CD8-positive, alpha-beta memory T cell (primary cell): ENCODE results near the gene CD3G. TPM values are rescaled to one million over a fixed set of nuclear protein-coding genes. Genes with fewer than 3 reads are reported as not detected.

Source experiments
- CTCF ChIA-PET: fragments of 350-600 bp; sonication (Branson Sonifier 250); formaldehyde crosslinking; loops from one replicate; lab custom pipeline; 2021; ENCODE audit warnings: antibody characterized with exemption; lab: Charles Lee
- POLR2A ChIA-PET: fragments of 350-600 bp; sonication (Branson Sonifier 250); formaldehyde crosslinking; loops from one replicate; lab custom pipeline; 2021; ENCODE audit warnings: antibody characterized with exemption; lab: Charles Lee
- DNase-seq, 5 donors: peaks; one replicate each; pipeline versions ENCODE4 v3.0.0 to v3.0.0-alpha.2; 2020 to 2022; ENCODE audit warnings: mixed read lengths in 1 of 5
- H3K27ac ChIP-seq: one replicate; pipeline ENCODE4 v1.7.0; 2013; ENCODE audit warnings: low read depth, mild to moderate bottlenecking, low read length, moderate library complexity
- H3K27me3 ChIP-seq: 2 replicates; pipeline ENCODE4 v1.7.0; 2013; ENCODE audit warnings: low read length, mild to moderate bottlenecking; ENCODE audit not compliant: insufficient read depth, poor library complexity, severe bottlenecking
- H3K36me3 ChIP-seq: 2 replicates; pipeline ENCODE4 v1.7.0; 2013; ENCODE audit warnings: mild to moderate bottlenecking, low read length, moderate library complexity; ENCODE audit not compliant: insufficient read depth
- H3K4me1 ChIP-seq: 2 replicates; pipeline ENCODE4 v1.7.0; 2013; ENCODE audit warnings: mild to moderate bottlenecking, low read length, moderate library complexity; ENCODE audit not compliant: insufficient read depth
- H3K4me3 ChIP-seq: 2 replicates; pipeline ENCODE4 v1.7.0; 2013; ENCODE audit warnings: mild to moderate bottlenecking, low read length
- H3K9me3 ChIP-seq: 2 replicates; pipeline ENCODE4 v1.7.0; 2013; ENCODE audit warnings: mild to moderate bottlenecking, low read length
- H3K27ac Mint-ChIP-seq, 8 donors: one replicate each; pipeline ENCODE4 v1.8.0; 2020 to 2021; ENCODE audit warnings: mixed read lengths in 8 of 8, mild to moderate bottlenecking in 6 of 8, inconsistent platforms in 3 of 8, moderate library complexity in 3 of 8
- H3K27me3 Mint-ChIP-seq, 2 donors: one replicate each; pipeline ENCODE4 v1.8.0; 2020 to 2021; ENCODE audit warnings: mixed read lengths in 2 of 2, mild to moderate bottlenecking in 1 of 2, moderate library complexity in 1 of 2
- H3K36me3 Mint-ChIP-seq, 3 donors: one replicate each; pipeline ENCODE4 v1.8.0; 2020 to 2021; ENCODE audit warnings: mixed read lengths in 3 of 3, inconsistent platforms in 1 of 3, mild to moderate bottlenecking in 1 of 3
- H3K4me1 Mint-ChIP-seq, 3 donors: one replicate each; pipeline ENCODE4 v1.8.0; 2020 to 2021; ENCODE audit warnings: mixed read lengths in 3 of 3, inconsistent platforms in 1 of 3, mild to moderate bottlenecking in 1 of 3
- H3K4me3 Mint-ChIP-seq, 7 donors: one replicate each; pipeline ENCODE4 v1.8.0; 2020 to 2021; ENCODE audit warnings: mixed read lengths in 7 of 7, mild to moderate bottlenecking in 6 of 7, moderate library complexity in 4 of 7, inconsistent platforms in 2 of 7
- H3K9me3 Mint-ChIP-seq, 5 donors: one replicate each; pipeline ENCODE4 v1.8.0; 2020 to 2022; ENCODE audit warnings: mixed read lengths in 5 of 5, mild to moderate bottlenecking in 3 of 5, moderate library complexity in 2 of 5, inconsistent platforms in 1 of 5
- polyA plus RNA-seq: library from polyadenylated mRNA; unstranded; fragments of 300-500 nt; fragmentation: Illumina TruSeq; gene quantifications from one replicate; pipeline ENCODE4 v1.2.3, GENCODE V29; 2021
- total RNA-seq, 2 experiments: library from RNA; stranded (reverse); gene quantifications; one replicate each; pipeline ENCODE4 v1.2.3, GENCODE V29; 2021

The CD3G gene
- total and polyA plus RNA-seq, 3 experiments from 2014 or later: 167 to 414 (median 170) TPM

DNA sequence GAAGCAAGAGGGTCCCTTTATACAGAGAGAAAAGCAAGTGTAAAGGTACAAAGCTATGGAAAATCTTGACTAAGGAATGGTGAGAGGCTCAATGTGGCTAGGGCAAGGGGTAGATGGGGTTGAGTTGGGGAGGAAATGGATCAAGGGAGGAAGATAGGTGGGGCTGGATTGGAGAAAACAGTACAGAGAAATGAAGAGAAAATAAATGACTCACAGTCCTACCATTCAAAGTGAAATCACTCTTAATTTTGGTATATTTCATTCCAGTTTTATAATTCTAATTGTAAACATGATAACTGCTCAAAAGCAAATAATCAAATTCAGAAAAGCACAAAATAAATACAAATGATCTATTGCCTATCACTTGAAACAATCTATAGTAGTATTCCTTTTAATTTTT, 31.8 kb downstream of the CD3G start:
- no peaks in the 10 kb centered on the region for H3K9me3 ChIP-seq
- peaks cover 14 to 95% (median 39%) of the 10 kb centered on the region in 3 donors for H3K36me3 Mint-ChIP-seq

DNA sequence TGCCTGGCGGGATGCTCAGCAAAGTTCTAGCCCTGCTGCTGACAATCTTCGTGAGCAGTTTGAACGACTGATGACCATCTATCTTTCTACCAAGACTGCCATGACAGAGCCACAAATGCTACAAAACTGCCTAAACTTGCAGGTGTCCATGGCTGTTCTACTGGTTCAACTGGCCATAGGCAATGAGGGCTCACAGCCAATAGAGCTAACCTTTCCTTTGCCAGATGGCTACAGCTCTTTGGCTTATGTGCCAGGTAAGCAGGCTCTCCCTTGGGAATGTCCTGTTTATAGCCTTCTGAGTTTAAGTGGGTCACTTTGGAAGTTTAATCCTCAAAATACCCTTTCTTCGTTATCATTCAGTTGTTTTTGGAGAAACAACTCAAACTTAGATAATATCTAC, 35.4 kb downstream of the CD3G start:
- POLR2A ChIA-PET: no interaction called here
- H3K4me3 ChIP-seq: no peak overlapping the region
- H3K27me3 ChIP-seq: no peaks in the 10 kb centered on the region
- Mint-ChIP-seq H3K27me3 (no peaks in the 10 kb centered on the region), H3K4me3 (no peak overlapping the region), H3K9me3 (no peaks in the 10 kb centered on the region), H3K27ac (peak overlapping the region in 1 of 8 donors; percentile 27), H3K4me1 (no peaks in the 10 kb centered on the region), H3K36me3 (peaks cover 0 to 95% (median 37%) of the 10 kb centered on the region in 3 donors)
- no peak overlapping the region for H3K27ac ChIP-seq
- H3K4me1 ChIP-seq: no peaks in the 10 kb centered on the region
- no peak for DNase-seq
- H3K36me3 ChIP-seq: peaks cover 60% of the 10 kb centered on the region
- no peaks in the 10 kb centered on the region for H3K9me3 ChIP-seq
- CTCF ChIA-PET: interaction anchor here (1.1 to 1.5 kb wide), 2 partner anchors 12 to 112 kb away, joined by 3 to 4 read pairs; no protein-coding TSS in a partner anchor

More for the DNA sequence above, 31.8 kb downstream of the CD3G start:
- Histone ChIP-seq H3K4me1 (no peaks in the 10 kb centered on the region), H3K4me3 (no peak overlapping the region), H3K27ac (no peak overlapping the region), H3K36me3 (peaks cover 56% of the 10 kb centered on the region), H3K27me3 (no peaks in the 10 kb centered on the region)
- no peaks in the 10 kb centered on the region for H3K27me3 Mint-ChIP-seq
- no peaks in the 10 kb centered on the region for H3K9me3 Mint-ChIP-seq
- peak overlapping the region in 4 of 8 donors; percentile 25 to 92 (median 69) for H3K27ac Mint-ChIP-seq
- no peak overlapping the region for H3K4me3 Mint-ChIP-seq
- no peaks in the 10 kb centered on the region for H3K4me1 Mint-ChIP-seq
- ChIA-PET CTCF (interaction anchor here (2.2 kb wide), 1 partner anchor 11 kb away, joined by 5 read pairs; no protein-coding TSS in a partner anchor), POLR2A (no interaction called here)
- DNase-seq: no peak

- Mint-ChIP-seq H3K9me3 (no peaks in the 10 kb centered on the region), H3K27me3 (no peaks in the 10 kb centered on the region), H3K4me3 (no peak overlapping the region), H3K4me1 (no peaks in the 10 kb centered on the region), H3K27ac (peak overlapping the region in 1 of 8 donors; percentile 36), H3K36me3 (peaks cover 5 to 95% (median 39%) of the 10 kb centered on the region in 3 donors)
- H3K4me1 ChIP-seq: no peaks in the 10 kb centered on the region
- ChIA-PET POLR2A (no interaction called here), CTCF (interaction anchor here (1.1 kb wide), 1 partner anchor 13 kb away, joined by 3 read pairs; no protein-coding TSS in a partner anchor)
- peaks cover 70% of the 10 kb centered on the region for H3K36me3 ChIP-seq
- no peak overlapping the region for H3K27ac ChIP-seq
- no peak for DNase-seq
- H3K27me3 ChIP-seq: no peaks in the 10 kb centered on the region
- no peaks in the 10 kb centered on the region for H3K9me3 ChIP-seq
- no peak overlapping the region for H3K4me3 ChIP-seq
These were observed 36.4 kb downstream of the CD3G start for GRCh38 chr11:118380571-118380970.

DNA sequence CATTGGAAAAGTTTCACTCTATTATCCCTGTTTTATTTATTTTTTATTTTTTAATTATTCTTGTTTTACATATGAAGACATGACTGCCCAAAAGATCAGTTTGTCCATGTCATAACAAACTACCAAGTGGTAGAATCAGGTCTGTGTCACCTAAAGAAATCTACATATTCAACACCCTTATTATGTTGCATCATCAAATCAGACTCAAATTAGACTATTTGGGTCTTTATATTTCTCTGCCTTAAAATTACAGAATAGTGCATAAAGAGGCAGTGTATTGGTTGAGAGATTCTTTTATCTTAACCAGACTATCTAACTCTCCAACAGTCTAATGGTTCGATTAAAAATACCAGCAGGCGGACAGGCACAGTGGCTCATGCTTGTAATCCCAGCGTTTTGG, 38.8 kb downstream of the CD3G start:
- Mint-ChIP-seq H3K27ac (no peak overlapping the region), H3K4me1 (no peaks in the 10 kb centered on the region), H3K9me3 (no peaks in the 10 kb centered on the region), H3K36me3 (peaks cover 10 to 95% (median 43%) of the 10 kb centered on the region in 3 donors), H3K27me3 (no peaks in the 10 kb centered on the region), H3K4me3 (no peak overlapping the region)
- ChIA-PET CTCF (interaction anchor here (0.7 kb wide), 1 partner anchor 78 kb away, joined by 5 read pairs; the partner anchor contains the start of gene CD3E), POLR2A (interaction anchor here (1.1 to 1.5 kb wide), 2 partner anchors 21 to 137 kb away, joined by 3 to 5 read pairs; no protein-coding TSS in a partner anchor)
- Histone ChIP-seq H3K27me3 (no peaks in the 10 kb centered on the region), H3K9me3 (no peaks in the 10 kb centered on the region), H3K4me1 (no peaks in the 10 kb centered on the region), H3K4me3 (no peak overlapping the region), H3K27ac (no peak overlapping the region), H3K36me3 (peaks cover 89% of the 10 kb centered on the region)
- no peak for DNase-seq

GRCh38 chr11:118383657-118384056, 39.5 kb downstream of the CD3G start:
- H3K4me3 ChIP-seq: no peak overlapping the region
- no peak overlapping the region for H3K27ac ChIP-seq
- DNase-seq: no peak
- H3K36me3 Mint-ChIP-seq: peaks cover 10 to 97% (median 39%) of the 10 kb centered on the region in 3 donors
- no peaks in the 10 kb centered on the region for H3K27me3 Mint-ChIP-seq
- no peaks in the 10 kb centered on the region for H3K4me1 ChIP-seq
- no peak overlapping the region for H3K4me3 Mint-ChIP-seq
- no peaks in the 10 kb centered on the region for H3K27me3 ChIP-seq
- H3K36me3 ChIP-seq: peaks cover 86% of the 10 kb centered on the region
- CTCF ChIA-PET: interaction anchor here (0.7 to 1.0 kb wide), 2 partner anchors 79 to 185 kb away, joined by 3 to 5 read pairs; partner anchors contain the start of gene CD3E
- no peaks in the 10 kb centered on the region for H3K4me1 Mint-ChIP-seq
- no peaks in the 10 kb centered on the region for H3K9me3 ChIP-seq
- peak overlapping the region in 1 of 8 donors; percentile 6 for H3K27ac Mint-ChIP-seq
- POLR2A ChIA-PET: interaction anchor here (1.1 kb wide), 1 partner anchor 136 kb away, joined by 3 read pairs; no protein-coding TSS in a partner anchor
- H3K9me3 Mint-ChIP-seq: no peaks in the 10 kb centered on the region

GRCh38 chr11:118396097-118396501, 52.0 kb downstream of the CD3G start:
- H3K4me3 ChIP-seq: no peak overlapping the region
- no peaks in the 10 kb centered on the region for H3K9me3 Mint-ChIP-seq
- CTCF ChIA-PET: interaction anchor here (0.6 to 1.8 kb wide), 2 partner anchors 39 kb away, joined by 3 to 6 read pairs; partner anchors contain the start of gene KMT2A
- H3K4me1 Mint-ChIP-seq: peaks cover 39 to 60% (median 56%) of the 10 kb centered on the region in 3 donors
- H3K27me3 ChIP-seq: no peaks in the 10 kb centered on the region
- peaks cover 43% of the 10 kb centered on the region for H3K4me1 ChIP-seq
- H3K27ac Mint-ChIP-seq: peak overlapping the region; percentile 64 to 100 (median 98)
- peaks cover 28% of the 10 kb centered on the region for H3K36me3 ChIP-seq
- DNase-seq: peak in 2 of 5 donors; percentile 37 to 40
- peaks cover 0 to under 1% of the 10 kb centered on the region in 2 donors for H3K27me3 Mint-ChIP-seq
- peak overlapping the region; percentile 21 for H3K27ac ChIP-seq
- POLR2A ChIA-PET: interaction anchor here (0.6 to 1.4 kb wide), 3 partner anchors 40 to 174 kb away, joined by 3 to 6 read pairs (median 5); partner anchors contain the start of gene KMT2A
- H3K36me3 Mint-ChIP-seq: peaks cover 3 to 58% (median 11%) of the 10 kb centered on the region in 3 donors
- peak overlapping the region; percentile 18 to 82 (median 68) for H3K4me3 Mint-ChIP-seq
- H3K9me3 ChIP-seq: no peaks in the 10 kb centered on the region

DNA sequence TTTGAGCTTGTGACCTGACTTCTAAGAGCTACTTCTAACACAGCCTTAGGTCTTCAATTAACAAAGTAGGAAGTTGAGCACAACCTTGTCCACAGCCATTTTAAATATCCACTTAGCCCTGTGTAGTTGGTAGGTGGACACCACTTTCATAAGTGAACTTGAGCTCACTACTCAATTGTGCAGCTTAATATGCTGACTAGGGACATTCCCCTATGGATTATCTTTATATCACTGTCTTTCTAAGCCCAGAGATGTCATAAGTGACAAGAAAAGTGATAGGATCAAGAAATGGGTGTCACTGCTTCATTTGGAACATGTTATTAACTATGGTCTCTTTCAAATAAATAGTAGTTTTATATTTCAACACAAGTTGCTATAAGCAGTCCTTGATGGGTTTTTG, 53.3 kb downstream of the CD3G start:
- DNase-seq: no peak
- Histone ChIP-seq H3K9me3 (no peaks in the 10 kb centered on the region), H3K27ac (no peak overlapping the region), H3K4me3 (no peak overlapping the region), H3K4me1 (peaks cover 47% of the 10 kb centered on the region), H3K27me3 (no peaks in the 10 kb centered on the region), H3K36me3 (peaks cover 21% of the 10 kb centered on the region)
- Mint-ChIP-seq H3K9me3 (no peaks in the 10 kb centered on the region), H3K27me3 (peaks cover 0 to 3% of the 10 kb centered on the region in 2 donors), H3K36me3 (peaks cover 3 to 60% (median 9%) of the 10 kb centered on the region in 3 donors), H3K27ac (peak overlapping the region; percentile 72 to 100 (median 99)), H3K4me3 (peak overlapping the region in 1 of 7 donors; percentile 20), H3K4me1 (peaks cover 49 to 73% (median 69%) of the 10 kb centered on the region in 3 donors)
- ChIA-PET POLR2A (interaction anchor here (0.6 to 2.7 kb wide), 5 partner anchors 9 to 91 kb away, joined by 3 to 19 read pairs (median 5); partner anchors contain the start of gene KMT2A), CTCF (interaction anchor here (0.7 to 2.1 kb wide), 4 partner anchors 38 to 198 kb away, joined by 3 to 13 read pairs (median 4); partner anchors contain the start of gene KMT2A)
